ENCODE results near the gene CD177.

- TF ChIP-seq YY1 (IDR thresholded peaks at IDR 0.05; ENCODE audit: insufficient read depth, insufficient read length), result no peak
- TF ChIP-seq SUZ12 (IDR thresholded peaks at IDR 0.05; ENCODE audit: extremely low read depth, insufficient read depth, insufficient read length), result no peak
- TF ChIP-seq ZNF274 (IDR thresholded peaks at IDR 0.05; ENCODE audit: low read depth, low read length), result no peak
These were observed 59.0 kb downstream of the CD177 start for GRCh38 chr19:43412441-43412840.

Data from NT2/D1 (cell line).